ENCODE data around the gene ABCC6. TPM values are rescaled to one million over a fixed set of nuclear protein-coding genes. Genes with fewer than 3 reads are reported as not detected.
"Not testable (repeated sequence)": the region's sequence is repeated elsewhere in the genome, so short reads cannot be mapped to it uniquely, and the experiment has no call there.

Gene ABCC6
- polyA plus RNA-seq, 1 experiment, result 3.7 TPM

DNA sequence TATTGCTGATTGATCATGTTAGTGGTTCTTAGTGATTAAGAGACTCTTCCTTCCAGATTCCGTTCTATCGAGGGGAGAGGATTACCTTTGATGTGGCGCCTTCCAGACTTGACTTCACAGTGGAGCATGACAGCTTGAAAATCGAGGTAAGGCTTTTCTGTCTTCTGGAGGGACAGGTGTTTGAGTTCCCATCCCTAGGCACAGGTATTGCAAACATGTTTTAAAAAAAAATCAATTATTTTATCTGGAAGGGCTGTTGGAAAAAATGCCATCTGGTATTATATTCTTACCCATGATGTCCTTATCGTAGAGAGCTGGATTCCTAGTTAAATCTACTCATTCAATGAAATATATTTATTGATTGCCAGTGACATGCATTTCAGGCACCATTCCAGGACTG is 29.1 kb upstream of the ABCC6 start:
- CTCF ChIA-PET; H3K4me3 ChIP-seq (ENCODE audit: low read depth, low read length); H3K9me3 ChIP-seq (ENCODE audit: control insufficient read depth, insufficient read depth, low read length); POLR2A ChIA-PET; H3K27ac ChIP-seq (ENCODE audit: low read depth, low read length); DNase-seq (ENCODE audit: low read depth, low spot score); H3K27me3 ChIP-seq (ENCODE audit: control insufficient read depth, insufficient read depth, low read length): not testable (repeated sequence)

DNA sequence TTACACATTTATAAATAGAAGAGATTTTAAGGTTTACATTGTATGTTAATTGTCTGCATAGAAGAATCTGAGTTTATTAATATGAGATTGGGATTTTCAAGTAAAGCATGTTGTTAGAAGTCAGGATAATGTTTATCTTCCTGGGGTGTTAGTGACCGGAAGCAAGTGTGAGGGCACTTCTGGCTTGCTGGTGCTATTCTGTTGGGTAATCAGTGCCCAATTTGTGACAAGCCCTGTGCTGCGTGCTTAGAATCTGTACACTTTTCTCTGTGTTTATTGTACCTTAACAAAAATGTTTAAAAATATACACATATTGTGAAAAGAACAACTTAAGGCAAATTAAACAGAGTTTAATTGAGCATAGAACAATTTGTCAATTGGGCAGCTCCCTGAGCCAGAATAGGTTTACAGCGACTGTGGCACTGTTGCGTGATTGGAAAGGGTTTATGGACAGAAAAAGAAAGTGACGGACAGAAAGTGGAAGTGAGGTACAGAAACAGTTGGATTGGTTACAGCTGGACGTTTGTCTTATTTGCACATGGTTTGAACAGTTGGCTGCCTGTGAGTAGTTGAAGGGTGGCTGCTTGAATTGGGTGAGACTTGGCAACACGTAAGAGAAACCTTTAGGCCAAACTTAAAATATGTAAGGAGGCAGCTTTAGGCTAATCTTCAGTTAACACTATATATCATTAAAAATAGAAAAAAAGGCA is 26.5 kb upstream of the ABCC6 start:
- H3K27me3 ChIP-seq (ENCODE audit: control insufficient read depth, insufficient read depth, low read length); POLR2A ChIA-PET; H3K9me3 ChIP-seq (ENCODE audit: control insufficient read depth, insufficient read depth, low read length); H3K27ac ChIP-seq (ENCODE audit: low read depth, low read length); CTCF ChIA-PET; H3K4me3 ChIP-seq (ENCODE audit: low read depth, low read length); DNase-seq (ENCODE audit: low read depth, low spot score): not testable (repeated sequence)

DNA sequence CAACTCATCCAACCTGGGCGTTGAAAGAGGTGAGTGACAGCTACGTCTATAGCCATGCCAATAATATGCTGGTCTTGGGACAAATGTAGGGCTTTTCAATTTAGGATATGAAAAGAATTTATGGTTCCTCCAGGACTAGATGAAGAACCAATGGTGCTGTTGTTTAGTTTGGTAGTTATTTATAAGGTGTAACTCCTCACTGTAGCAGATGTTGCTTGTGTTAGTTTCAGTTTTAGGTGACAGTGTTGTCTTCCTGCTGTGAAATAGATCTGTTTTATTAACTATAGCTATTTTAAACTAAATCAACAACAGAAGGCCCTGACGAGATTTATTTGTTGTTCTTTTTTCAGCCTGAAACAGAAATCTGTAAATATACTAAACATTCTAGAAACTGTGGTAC is 24.1 kb upstream of the ABCC6 start:
- H3K4me3 ChIP-seq (ENCODE audit: low read depth, low read length); H3K27me3 ChIP-seq (ENCODE audit: control insufficient read depth, insufficient read depth, low read length); POLR2A ChIA-PET; H3K9me3 ChIP-seq (ENCODE audit: control insufficient read depth, insufficient read depth, low read length); H3K27ac ChIP-seq (ENCODE audit: low read depth, low read length); DNase-seq (ENCODE audit: low read depth, low spot score); CTCF ChIA-PET: not testable (repeated sequence)

DNA sequence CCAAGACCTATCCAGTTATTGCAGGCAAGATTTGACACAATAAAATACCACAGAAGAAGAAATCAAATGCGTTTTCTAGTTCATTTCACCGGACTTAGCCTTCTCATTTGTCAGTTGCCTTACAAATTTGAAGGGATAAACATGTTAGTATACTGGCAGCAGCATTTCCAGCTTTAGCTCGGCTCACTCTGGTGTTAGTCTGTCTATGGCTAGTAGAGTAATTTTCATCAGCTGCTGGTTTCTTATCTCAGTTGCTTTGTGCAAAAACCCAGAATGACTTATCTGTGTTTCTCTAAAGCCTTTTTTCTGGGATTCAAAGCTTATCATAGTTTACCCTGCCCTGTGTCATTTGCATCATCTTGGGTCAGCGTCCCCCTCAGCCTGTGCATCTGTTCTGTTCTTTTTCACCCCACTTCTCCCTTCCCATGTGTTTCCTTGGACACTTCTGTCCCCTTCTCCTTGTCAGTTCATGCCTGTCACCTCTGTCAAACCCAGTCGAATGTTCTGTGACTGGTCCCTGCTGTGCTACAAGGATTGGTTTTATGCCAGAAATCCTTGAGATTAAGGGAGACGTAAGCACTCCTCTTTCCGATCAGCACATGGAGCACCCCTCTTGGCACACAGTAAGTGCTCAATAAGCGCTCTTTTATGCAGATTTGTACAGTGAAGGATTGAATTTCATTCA is 23.4 kb upstream of the ABCC6 start:
- POLR2A ChIA-PET; H3K9me3 ChIP-seq (ENCODE audit: control insufficient read depth, insufficient read depth, low read length); H3K27ac ChIP-seq (ENCODE audit: low read depth, low read length); DNase-seq (ENCODE audit: low read depth, low spot score); H3K27me3 ChIP-seq (ENCODE audit: control insufficient read depth, insufficient read depth, low read length); H3K4me3 ChIP-seq (ENCODE audit: low read depth, low read length); CTCF ChIA-PET: not testable (repeated sequence)

DNA sequence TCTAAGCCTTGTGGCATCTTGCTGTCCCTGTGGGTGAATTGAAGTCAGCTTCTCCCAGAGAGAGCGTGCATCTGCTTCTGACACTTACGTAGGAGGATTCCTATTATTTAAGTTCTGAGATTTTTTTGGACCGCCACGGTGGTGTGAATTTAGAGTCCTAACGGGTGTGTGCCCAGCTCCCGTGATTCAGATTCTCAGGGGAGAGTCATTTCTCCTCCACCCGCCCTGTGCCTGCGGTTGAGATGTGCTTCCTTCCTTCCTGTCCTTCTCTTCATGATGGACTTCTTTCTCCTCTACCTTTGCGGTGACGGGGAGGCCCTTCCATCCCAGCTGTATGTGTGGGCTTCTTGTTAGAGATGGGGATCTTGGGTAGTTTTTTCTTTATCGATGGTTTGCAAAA is 20.6 kb upstream of the ABCC6 start:
- H3K27ac ChIP-seq (ENCODE audit: low read depth, low read length); H3K27me3 ChIP-seq (ENCODE audit: control insufficient read depth, insufficient read depth, low read length); CTCF ChIA-PET; POLR2A ChIA-PET; H3K4me3 ChIP-seq (ENCODE audit: low read depth, low read length); H3K9me3 ChIP-seq (ENCODE audit: control insufficient read depth, insufficient read depth, low read length); DNase-seq (ENCODE audit: low read depth, low spot score): not testable (repeated sequence)

DNA sequence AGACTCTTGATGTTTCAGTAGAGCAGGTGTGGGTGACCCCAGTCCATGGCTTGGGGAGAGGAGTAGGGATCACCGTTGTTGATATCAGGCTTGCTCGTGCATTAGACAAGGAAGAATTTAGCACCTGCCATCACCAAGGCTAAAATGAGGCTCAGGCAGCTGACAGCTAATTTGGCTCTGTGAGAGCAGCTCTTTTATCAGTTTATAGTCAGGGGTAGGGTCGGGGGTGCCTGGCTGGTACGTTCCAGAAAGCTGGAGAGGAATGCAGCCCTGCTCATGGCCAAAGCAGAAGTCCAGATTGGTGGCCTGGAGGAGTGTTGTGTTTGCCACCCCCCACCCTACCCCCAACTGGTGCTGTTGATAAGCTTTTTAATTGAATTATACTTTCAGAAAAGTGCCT is 17.4 kb upstream of the ABCC6 start:
- CTCF ChIA-PET; H3K4me3 ChIP-seq (ENCODE audit: low read depth, low read length); DNase-seq (ENCODE audit: low read depth, low spot score); H3K27me3 ChIP-seq (ENCODE audit: control insufficient read depth, insufficient read depth, low read length); H3K27ac ChIP-seq (ENCODE audit: low read depth, low read length); H3K9me3 ChIP-seq (ENCODE audit: control insufficient read depth, insufficient read depth, low read length); POLR2A ChIA-PET: not testable (repeated sequence)

DNA sequence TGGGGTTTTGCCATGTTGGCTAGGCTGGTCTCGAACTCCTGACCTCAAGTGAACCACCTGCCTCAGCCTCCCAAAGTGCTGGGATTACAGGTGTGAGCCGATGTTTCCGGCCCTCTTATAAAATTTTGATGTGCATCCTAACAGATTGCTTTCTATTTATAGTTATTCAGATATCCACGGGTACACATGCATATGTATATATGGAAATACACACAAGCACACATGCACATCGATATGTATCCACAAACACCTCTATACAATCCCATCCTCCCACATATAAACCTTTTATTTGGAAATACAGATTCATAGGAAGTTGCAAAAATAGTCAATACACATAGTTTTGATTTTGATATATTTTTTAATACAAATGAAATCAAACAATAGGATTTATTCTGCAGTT is 14.4 kb upstream of the ABCC6 start:
- H3K27me3 ChIP-seq (ENCODE audit: control insufficient read depth, insufficient read depth, low read length); H3K27ac ChIP-seq (ENCODE audit: low read depth, low read length); H3K9me3 ChIP-seq (ENCODE audit: control insufficient read depth, insufficient read depth, low read length); DNase-seq (ENCODE audit: low read depth, low spot score); POLR2A ChIA-PET; H3K4me3 ChIP-seq (ENCODE audit: low read depth, low read length); CTCF ChIA-PET: not testable (repeated sequence)

DNA sequence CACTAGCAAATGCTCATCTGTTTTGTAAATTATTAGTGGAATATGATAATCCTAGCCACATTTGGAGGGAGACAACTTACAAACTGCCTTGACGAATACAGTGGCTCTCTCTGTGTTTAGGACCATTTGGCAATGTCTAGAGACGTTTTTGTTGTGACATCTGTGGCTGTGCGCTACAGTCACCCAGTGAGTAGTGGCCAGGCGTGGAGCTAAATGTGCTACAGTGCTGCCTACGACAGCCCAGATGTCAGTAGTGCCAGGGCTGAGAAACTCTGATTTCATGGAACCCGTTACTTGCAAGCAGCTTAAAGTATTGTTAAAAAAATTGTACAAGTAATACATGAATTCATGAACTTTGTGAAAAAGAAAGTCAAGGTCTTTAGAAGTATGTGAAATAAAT is 13.8 kb upstream of the ABCC6 start:
- POLR2A ChIA-PET; CTCF ChIA-PET; DNase-seq (ENCODE audit: low read depth, low spot score): not testable (repeated sequence)

DNA sequence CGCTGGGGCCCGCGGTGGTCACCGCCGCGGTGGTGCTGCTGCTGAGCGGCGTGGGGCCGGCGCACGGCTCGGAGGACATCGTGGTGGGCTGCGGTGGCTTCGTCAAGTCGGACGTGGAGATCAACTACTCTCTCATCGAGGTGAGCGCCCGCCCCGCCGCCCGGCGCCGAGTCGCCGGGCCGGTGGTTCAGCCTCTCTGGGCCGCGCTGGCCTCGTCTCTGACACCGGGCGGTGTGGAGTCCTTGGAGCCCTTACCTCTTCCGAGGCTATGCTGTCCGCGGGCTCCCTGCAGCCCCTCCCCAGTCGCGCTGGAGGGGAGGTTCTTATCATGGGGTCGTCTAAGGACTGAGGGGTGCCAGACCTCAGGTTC is 9.4 kb upstream of the ABCC6 start:
- H3K9me3 ChIP-seq (ENCODE audit: control insufficient read depth, insufficient read depth, low read length); CTCF ChIA-PET; H3K27ac ChIP-seq (ENCODE audit: low read depth, low read length); H3K27me3 ChIP-seq (ENCODE audit: control insufficient read depth, insufficient read depth, low read length); H3K4me3 ChIP-seq (ENCODE audit: low read depth, low read length); DNase-seq (ENCODE audit: low read depth, low spot score); POLR2A ChIA-PET: not testable (repeated sequence)

More for the DNA sequence above, 13.8 kb upstream of the ABCC6 start:
- not testable (repeated sequence) for H3K9me3 ChIP-seq (ENCODE audit: control insufficient read depth, insufficient read depth, low read length); H3K27me3 ChIP-seq (ENCODE audit: control insufficient read depth, insufficient read depth, low read length); H3K4me3 ChIP-seq (ENCODE audit: low read depth, low read length); H3K27ac ChIP-seq (ENCODE audit: low read depth, low read length)

DNA sequence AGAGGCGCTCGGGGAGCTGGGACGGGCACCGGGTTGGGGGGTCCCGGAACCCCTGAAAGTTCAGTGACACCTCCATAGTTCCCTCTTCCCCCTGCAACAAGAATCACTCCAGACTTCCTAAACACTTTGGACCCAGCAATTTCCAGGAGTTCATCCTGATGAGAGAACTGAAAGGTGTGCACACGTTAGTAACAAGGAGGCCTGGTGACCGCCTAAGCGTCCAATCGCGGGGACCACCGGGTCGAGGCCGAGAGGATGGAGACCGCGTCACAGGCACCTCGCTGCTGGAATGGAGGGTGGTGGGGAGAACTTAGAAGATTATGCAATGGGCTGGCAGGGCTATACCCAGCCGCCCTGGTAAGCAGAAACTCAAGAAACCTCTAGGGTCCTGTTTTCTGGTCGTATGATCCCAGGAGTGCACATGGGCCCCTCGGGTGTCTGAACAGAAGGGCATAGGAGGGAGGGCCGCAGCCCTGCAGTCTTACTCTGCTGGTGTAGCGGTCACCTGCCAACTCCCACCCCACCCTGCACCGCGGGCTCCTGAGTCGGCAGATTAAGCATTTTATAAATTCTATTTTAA is 458 bp upstream of the ABCC6 start:
- H3K27me3 ChIP-seq (ENCODE audit: control insufficient read depth, insufficient read depth, low read length); H3K9me3 ChIP-seq (ENCODE audit: control insufficient read depth, insufficient read depth, low read length); POLR2A ChIA-PET; H3K4me3 ChIP-seq (ENCODE audit: low read depth, low read length); CTCF ChIA-PET; H3K27ac ChIP-seq (ENCODE audit: low read depth, low read length); DNase-seq (ENCODE audit: low read depth, low spot score): not testable (repeated sequence)

DNA sequence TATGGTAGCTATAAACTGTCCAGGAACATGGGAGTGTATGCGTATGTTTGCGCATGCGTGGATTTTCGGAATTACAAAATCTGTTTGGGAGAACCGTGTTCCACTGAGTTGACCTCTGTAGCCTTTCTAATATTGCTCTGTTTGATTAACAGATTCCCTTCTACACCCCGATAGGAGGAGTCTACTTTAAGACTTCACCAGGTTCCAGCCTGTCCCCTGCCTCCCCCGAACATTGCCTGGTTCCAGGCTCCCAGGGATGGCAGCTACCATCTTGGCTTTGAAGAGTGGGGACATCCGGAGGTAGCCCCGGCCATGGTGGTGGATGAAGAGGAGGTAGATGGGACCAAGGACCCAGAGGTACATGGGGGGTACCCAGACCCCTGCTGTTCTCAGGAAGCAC is 1.9 kb downstream of the ABCC6 start:
- POLR2A ChIA-PET; CTCF ChIA-PET; H3K27ac ChIP-seq (ENCODE audit: low read depth, low read length); H3K9me3 ChIP-seq (ENCODE audit: control insufficient read depth, insufficient read depth, low read length); DNase-seq (ENCODE audit: low read depth, low spot score); H3K4me3 ChIP-seq (ENCODE audit: low read depth, low read length); H3K27me3 ChIP-seq (ENCODE audit: control insufficient read depth, insufficient read depth, low read length): not testable (repeated sequence)

DNA sequence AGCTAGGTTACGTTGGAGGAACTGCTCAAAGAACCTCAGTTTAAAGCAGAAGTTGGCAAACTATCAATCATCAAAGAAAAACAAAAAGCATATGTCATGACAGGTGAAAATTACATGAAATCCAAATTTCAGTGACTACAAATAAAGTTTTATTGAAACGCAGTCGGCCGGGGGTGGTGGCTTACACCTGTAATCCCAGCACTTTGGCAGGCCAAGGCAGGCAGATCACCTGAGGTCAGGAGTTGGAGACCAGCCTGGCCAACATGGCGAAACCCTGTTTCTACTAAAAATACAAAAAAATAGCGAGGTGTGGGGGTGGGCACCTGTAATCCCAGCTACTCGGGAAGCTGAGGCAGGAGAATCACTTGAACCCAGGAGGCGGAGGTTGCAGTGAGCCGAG is 2.8 kb downstream of the ABCC6 start:
- DNase-seq (ENCODE audit: low read depth, low spot score); H3K4me3 ChIP-seq (ENCODE audit: low read depth, low read length); CTCF ChIA-PET; H3K27ac ChIP-seq (ENCODE audit: low read depth, low read length); H3K9me3 ChIP-seq (ENCODE audit: control insufficient read depth, insufficient read depth, low read length); POLR2A ChIA-PET; H3K27me3 ChIP-seq (ENCODE audit: control insufficient read depth, insufficient read depth, low read length): not testable (repeated sequence)

All from AG04450 (cell line).